Measurements from ENCODE around the gene MSRB1.

Gene MSRB1, protein sequence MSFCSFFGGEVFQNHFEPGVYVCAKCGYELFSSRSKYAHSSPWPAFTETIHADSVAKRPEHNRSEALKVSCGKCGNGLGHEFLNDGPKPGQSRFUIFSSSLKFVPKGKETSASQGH

DNA sequence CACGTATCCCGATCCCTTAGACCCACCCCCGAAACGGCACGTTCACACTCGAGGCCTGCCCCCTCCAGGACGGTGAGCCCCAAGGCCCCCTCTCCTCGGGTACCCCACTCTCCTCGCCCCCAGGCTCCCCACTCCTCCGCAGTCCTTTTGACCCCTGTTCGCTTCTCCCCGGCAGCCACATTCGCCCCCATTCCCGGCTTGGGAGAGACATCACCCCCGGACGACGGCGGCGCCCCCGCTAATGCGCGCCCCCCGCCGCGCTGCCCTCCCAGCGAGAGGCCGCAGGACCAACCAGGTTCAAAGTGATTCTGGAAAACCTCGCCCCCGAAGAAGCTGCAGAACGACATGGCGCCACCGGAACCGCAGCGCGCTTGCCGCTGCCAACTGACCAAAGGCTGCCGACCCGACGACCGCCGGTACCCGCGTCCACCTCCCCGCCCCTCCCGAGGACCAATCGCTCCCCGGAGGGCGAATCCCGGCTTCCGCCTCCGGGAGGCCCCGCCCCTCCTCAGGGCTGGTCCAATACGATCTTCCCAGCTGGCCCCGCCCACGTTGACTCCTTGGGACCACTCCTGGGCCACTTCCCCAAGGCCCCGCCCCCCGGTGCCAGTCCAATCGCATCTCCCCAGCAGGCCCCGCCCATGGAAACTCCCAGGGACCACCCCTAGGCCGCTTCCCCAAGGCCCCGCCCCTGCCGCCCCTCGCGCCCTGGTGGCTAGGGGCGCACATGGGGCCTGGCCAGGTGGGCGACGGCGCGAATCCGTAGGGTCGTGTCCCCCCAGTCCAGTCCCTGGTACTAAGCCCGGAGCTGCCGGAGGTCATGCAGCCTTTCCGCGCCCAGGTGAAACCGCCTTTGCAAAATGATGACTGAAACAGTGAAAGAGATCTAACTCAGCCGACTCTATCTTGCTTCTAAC lies at the start of gene MSRB1:
MSRB1 (minus strand) TSS at position 390 of the 917 bp plus-strand sequence; CDS start at position 347, 43 bp downstream.
- DNase-seq = peak; percentile 99 to 100

DNA sequence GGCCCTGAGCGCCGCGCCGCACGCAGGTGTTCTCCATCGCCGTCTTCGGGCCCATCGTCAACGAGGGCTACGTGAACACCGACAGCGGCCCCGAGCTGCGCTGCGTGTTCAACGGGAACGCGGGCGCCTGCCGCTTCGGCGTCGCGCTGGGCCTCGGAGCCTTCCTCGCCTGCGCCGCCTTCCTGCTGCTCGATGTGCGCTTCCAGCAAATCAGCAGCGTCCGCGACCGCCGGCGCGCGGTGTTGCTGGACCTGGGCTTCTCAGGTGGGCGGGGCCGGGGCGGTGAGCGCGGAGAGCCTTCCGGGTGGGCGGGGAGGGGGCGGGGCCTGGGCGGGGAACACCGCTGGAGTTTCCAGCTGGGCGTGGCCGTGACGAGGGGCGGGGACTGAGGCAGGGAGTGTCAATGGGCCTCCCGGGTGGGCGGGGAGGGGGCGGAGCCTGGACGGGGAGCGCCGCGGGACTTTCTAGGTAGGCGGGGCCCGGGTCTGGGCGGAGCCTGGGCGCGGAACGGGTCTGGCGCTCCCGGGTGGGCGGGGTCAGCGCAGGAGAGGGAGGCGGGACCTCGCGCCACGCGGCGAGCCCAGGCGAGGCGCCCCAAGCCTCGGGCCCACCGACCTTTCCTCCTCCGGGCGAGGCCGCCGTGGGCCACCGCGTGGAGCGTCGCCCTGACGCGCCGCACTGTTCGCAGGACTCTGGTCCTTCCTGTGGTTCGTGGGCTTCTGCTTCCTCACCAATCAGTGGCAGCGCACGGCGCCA lies 49.1 kb upstream of the MSRB1 start:
- peak; percentile 31 to 94 for DNase-seq

DNA sequence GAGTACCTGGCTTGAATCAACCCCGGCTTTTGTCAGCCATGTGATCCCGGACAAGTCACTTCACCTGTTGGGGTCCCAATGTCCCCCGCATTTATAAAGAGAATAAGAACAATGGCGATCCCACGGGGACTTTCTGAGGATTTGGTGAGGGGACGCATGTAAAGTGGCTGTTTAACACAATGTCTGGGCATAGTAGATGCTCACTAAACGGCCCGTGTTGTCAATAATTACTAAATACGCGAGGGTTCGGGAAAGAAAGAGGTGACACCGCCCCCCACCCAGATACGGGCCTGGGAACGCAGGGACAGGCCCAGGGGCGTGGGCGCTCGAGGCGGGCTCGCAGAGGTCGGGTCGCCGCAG lies 48.6 kb upstream of the MSRB1 start:
- DNase-seq = no peak

DNA sequence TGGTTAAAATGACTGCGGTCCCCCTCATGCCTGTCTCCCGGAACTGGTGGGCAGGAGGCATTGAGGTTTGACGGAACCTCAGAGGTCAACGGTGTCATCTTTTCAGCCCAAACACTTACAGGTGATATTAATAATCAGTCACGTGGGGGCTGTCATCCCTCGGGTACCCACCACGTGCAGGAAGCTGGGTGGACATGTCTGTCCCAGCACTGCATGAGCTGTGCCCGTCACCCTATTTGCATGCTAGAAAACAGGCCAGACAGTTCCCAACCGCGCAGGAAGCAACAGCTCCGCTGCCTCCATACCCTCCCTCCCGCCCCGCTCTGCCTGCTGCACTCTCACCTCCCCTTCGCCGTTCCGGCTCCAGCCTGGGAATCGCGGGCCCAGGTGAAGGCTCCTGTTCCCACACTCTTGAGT lies 48.1 kb upstream of the MSRB1 start:
- no peak for DNase-seq

DNA sequence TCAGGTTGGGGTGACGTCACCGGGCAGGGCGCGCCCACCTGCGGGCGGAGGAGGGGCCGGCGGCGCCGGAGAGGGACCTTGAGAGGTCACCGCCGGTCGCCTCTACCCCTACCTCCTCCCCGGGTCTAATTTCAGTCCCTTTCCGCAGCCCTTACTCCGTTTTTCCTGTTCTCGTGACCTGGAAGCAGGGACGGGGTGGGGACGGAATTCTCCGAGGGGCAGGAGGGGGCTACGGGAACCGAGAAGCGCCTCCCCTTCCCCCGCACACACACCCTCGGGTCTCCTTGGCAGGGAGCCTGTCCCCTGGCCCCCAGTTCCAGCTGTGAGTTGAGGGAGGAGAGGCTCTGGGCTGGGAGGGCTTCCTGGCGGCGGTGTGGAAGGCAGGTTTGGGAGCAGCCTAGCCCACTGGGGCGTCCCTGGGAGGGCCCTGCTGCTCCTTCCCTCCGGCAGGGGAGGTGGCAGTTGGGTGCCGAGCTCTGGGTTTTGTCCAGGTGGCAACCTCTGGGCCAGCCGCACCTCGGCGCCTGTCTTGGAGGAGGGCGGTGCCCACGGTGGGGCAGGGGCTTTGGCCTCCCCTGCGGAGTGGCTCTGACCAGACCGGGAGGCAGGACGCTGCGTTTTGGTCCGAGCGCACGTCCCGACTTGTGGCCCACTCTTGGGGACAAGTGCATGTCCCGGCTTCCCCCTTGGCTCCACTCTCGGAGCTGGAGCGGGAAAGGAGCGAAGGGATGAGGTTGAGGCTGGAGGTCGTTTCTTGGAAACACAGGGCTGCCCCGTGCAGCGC lies 47.5 kb upstream of the MSRB1 start:
- DNase-seq = no peak

DNA sequence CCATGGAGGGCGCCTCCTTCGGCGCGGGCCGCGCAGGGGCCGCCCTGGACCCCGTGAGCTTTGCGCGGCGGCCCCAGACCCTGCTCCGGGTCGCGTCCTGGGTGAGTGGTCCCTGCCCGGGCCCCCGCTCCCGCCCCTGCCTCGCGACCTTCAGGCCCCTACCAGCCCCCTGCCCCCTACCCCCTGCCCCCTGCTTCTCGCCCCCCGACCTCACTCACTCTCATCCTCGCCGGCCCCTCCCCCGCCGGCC lies 47.0 kb upstream of the MSRB1 start:
- DNase-seq = no peak

DNA sequence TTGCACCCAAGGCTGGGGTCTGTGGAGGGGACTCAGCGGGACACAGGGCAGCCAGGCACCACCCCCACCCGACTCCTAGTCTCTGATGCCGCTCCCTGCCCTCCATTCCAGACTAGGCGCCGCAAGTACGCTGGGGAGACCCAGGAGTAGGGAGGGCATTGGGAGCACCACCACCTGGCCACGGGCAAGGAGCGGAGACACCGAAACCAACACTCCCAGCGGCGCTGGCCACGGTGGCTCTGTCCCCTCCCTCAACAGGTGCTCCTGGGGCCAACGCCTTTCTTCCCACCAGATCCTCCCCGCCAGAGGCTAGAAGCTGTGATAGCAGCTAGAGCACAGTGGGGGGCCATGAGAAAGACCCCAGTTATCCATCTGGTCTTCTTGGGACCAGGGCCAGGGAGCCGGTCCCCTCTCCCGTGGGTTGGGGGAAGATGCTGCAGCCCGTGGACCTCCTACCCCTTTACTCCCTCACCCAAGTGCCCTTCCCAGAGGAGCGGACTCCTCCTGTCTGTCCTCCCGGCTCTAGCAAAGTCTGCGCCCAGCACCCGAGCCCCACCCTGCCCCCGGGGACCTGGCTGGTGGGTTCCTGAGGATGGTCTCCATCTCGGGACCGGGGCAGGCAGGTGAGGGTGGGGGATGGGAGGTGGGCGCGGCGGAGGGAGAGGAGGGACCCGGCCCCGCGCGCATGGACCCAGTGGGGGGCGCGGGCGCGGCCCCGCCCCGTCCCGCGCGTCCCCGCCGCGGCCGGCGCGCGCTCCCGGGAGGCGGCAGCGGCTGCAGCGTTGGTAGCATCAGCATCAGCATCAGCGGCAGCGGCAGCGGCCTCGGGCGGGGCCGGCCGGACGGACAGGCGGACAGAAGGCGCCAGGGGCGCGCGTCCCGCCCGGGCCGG lies 46.5 kb upstream of the MSRB1 start, which contains the start of gene SYNGR3:
SYNGR3 (plus strand) TSS at position 762 of the 892 bp plus-strand sequence. CDS start 133 bp downstream, outside the sequence.
- peak; percentile 55 to 71 for DNase-seq

DNA sequence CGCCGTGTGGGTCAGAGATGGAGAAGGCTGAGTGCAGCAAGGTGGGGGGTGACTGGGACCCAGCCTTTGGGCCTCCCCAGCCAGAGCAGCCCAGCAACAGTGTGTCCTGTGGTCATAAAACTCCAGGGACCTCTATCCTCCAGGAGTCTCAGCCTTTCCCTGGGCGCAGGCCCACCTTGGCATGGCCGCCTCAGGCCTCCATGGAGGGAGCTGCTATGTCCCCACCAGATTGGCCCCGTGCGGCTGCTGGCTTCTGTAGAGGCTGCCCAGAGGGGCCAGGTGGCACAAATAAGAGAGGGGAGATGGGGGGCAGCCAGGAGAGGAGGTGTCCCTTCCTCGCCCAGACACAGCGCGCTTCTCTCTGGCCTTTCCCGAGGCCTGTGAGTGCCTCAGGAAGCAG lies 44.2 kb upstream of the MSRB1 start:
- DNase-seq = no peak

DNA sequence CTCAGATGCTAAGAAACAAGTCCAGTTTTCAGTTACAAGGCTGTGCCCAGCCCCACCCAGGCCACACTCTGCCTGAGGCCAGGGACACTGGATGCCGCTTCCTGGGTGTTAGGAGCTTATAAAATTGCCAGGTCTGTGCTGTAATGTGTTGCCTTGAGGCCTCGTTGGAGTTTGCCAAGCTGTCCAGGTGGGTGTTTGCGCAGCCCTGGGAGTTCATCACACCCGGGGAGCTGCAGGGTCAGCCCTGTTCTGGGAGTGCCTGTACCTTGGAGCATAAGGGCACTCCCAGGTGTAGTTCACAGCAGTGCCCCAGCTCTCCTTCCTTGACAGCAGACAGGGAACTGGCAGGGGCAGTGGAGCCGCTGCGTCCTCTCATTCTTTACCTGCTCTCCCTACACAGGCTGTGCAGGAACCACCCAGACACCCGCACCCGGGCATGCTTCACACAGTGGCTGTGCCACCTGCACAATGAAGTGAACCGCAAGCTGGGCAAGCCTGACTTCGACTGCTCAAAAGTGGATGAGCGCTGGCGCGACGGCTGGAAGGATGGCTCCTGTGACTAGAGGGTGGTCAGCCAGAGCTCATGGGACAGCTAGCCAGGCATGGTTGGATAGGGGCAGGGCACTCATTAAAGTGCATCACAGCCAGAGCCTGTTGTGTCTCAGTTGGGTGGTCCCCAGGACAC lies 42.6 kb upstream of the MSRB1 start:
- DNase-seq = no peak

DNA sequence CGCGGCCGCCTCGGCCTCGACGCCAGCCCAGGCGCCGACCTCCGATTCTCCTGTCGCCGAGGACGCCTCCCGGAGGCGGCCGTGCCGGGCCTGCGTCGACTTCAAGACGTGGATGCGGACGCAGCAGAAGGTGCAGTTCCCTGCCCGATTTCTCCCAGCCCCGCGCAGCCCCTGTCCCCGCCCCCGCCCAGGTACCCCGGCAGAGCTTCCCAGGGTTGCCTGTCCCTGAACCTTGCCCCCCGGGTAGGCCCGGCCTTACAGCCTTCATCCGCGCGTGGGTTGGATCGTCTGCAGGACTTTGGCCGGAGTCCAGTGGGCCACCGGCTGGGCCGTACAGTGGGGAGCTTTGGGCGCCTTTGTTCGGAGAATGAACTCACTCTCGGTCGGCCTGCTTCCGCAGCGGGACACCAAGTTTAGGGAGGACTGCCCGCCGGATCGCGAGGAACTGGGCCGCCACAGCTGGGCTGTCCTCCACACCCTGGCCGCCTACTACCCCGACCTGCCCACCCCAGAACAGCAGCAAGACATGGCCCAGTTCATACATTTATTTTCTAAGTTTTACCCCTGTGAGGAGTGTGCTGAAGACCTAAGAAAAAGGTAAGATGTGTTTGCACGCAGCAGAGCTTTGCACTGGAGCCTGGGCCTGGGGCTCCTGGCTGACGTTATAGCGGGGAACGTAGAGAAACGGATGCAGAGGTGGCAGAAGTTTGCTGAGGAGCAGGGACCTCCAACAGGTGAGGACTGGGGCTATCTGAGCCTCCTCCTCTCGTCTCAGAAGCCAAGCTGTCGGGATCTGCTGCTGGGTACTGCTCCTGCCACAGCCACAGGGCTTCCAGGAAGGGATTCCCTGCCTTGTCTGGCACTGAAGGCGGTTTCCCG lies 41.6 kb upstream of the MSRB1 start:
- DNase-seq = no peak

DNA sequence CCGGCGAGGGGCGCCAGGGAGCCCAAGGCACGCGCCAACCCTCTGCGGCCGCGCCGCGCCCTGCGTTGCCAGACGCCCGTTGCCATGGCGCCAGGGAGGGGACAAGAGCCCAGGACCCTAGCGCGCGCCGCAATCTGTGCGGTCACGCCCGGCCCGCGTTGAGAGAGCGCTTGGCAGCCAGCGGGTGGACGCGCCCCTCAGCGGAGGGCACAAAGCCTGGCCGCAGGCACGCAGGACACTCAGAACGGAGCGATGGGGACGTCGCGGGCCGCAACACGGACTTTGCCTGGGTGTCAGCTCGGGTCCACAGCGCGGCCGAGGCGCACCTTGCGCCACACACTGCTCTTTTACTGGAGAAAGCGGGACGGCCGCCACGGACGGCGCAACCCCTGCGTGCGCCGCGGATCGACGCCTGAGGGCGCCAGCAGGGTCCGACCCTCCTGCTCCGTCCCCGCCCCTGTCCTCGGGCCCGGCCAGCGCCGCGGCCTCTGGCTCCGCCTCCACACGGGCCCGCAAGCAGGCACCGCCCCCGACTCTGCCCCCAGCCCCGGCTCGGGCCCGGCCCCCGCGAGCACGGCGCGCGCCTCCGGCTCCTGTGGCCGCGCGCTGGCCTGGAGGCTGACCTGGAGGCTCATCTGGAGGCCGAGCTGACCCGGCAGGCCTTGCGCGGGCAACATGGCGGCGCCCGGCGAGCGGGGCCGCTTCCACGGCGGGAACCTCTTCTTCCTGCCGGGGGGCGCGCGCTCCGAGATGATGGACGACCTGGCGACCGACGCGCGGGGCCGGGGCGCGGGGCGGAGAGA lies 40.7 kb upstream of the MSRB1 start, which contains the start of gene GFER:
GFER (plus strand) TSS at position 650 of the 803 bp plus-strand sequence; CDS start at position 676, 26 bp downstream.
- DNase-seq = peak; percentile 86 to 92

DNA sequence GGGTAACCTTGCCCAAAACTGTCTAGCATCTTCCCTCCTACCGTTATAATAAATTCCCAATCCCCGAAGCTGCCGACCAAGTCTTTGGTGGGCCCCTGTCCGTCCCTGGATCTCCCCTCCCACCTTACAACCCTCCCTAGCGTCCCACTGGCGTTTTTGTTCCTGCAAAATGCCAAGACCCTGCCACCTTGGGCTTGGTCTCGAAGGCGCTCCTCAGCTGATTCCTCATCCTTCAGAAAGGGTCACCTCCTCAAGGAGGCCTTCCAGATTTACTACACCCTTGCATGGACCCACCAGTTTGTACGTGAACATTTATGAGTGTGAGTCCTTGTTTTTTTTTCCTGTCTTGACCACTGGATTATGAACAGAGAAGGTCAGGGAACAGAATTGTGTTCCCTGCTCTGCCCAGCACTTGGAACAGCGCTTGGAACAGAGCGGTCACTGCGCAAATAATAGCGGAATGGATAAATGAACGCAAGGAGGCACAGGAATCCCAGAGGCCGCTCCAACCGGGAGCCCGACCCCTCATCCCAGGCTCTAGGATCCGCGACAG lies 40.1 kb upstream of the MSRB1 start:
- no peak for DNase-seq

DNA sequence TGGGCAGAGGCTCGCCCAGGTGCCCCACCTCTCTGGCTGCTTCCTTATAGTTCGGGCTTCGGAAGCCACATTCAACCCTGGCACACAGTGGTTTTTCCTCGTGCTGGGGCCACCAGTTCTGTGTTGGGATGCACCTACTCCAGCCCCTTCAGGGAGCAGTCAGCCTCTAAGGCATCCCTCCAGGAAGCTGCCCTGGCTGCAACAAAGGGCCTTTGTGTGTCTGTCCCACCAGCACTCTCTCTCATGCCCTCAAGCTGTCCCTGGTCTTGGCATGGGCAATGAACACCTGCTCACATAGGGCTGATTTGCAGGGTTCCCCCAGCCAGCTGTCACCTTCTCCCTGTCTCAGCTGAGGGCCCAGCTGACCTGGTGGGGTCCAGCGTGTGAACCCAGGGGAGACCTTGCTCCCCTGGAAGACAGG lies 39.0 kb upstream of the MSRB1 start:
- no peak for DNase-seq

DNA sequence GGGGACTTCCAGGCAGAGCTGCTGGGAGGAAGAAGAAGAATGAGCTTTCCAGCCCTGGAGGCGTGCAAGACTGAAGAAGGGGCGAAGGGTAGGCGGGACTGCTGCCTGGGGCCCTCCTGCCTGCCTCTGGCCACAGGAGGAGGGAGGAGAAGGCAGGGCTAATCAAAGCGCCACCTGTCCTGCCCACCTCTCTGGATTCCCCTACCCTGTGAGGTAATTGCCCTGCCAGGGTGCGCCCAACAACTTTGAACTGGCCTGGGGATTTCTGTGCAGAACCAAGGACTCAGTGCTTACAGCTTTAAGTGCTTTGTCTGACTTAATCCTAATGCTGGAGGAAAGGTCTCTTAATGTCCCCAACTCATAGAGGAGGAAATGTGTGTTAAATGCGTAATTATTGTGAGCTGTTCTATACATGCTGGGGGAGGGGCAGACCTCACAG lies 38.4 kb upstream of the MSRB1 start, which contains the start of gene NOXO1:
NOXO1 (minus strand) TSS at position 72 of the 439 bp plus-strand sequence. CDS start 290 bp downstream, outside the sequence.
- DNase-seq = no peak

DNA sequence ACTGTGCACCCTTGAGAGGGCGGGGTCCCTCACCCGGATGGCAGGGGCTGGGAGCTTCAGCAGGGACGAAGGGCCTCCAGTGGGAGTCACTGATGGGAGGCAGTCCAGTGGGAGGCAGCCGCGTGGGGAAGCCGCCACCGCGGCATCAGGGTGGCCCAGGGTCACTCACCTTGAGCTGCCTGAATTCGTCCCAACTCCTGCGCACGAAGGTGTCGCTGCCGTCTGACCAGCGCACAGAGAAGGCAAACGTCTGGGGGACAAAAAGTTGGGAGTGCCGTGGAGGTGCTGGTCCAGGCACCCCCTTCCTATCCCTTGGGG lies 37.7 kb upstream of the MSRB1 start:
- no peak for DNase-seq

DNA sequence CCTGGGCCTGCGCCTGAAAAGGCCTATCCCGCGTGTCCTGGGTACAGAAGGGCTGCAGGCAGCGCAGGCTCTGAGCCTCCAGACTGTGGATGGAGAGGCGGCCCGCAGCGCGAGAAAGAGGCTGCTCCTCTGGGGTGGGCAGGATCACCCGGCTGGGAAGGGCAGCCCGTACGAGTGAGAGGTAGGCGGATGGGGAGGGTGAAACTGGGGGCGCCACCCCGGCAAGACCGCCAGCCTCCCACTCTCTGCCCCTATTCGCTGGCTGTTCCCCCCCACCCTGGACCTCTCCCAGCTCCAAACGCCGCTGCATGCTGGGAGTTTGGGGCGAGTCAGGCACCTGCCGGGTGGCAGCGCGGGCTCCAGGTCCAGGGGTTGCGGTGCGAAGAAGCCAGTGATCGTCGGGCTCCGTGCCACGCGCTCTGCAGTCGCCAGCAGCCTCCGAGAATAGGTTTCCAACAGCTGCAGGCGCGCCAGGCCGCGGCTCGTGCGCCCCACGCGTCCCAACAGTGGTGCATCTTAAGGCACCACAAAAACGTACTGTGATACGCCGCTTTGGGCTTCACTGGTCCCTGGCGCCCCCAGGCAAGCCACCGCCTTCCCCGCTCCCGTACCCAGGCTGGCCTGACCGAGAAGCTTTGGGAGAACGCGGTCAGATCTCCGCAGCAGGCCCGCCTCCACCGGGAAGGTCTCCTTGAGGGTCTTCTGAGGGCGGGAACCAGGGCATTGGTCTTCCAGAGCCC lies 37.2 kb upstream of the MSRB1 start:
- no peak for DNase-seq

DNA sequence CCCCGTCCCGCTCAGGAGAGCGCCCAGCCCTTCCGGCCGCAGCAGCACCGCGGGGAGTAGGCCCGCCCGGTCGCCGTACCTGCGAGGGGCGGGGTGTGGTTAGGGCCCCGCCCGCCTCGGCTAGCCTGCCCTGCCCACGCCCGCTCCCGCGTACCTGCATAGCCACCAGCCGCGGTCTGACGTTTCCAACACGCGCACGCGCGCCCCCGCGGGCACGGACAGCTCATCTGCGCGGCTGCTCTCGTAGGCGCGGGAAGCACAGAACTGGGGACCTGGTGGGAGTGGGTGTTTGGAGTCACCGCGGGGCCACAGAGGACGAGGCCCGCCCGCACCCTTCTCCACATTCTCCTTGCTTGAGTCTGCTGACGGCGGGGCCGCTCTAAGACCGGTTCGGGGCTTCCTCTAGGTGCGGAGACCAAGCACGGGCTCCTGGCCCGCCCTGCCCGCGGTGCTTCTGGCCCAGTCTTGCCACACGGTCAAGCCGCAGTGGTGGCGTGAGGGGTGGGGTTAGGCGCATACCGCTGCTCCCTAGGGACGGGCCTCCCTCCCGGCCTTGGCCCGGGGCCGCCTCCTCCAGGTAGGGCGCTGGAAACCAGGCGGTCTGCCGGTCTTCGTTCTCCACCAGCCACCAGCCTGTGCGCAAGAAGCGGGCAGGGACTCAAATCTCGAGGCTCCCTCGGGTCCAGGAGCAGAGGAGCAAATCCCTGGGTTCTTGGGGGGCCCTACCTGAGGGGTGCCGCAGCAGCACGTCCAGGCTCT lies 36.5 kb upstream of the MSRB1 start:
- peak; percentile 19 to 58 for DNase-seq

Data from NCI-H187 (cell line).